H9 (cell line): ENCODE measurements around the gene AGBL4. TPM values are rescaled to one million over a fixed set of nuclear protein-coding genes. Genes with fewer than 3 reads are reported as not detected.

Experiments used
- DNase-seq: peaks from one replicate; pipeline ENCODE4 v3.0.0-alpha.2; 2017
- H2AFZ ChIP-seq: one replicate; pipeline ENCODE4 v1.6.1; 2013; ENCODE audit warnings: mild to moderate bottlenecking, low read length, control low read depth, moderate library complexity
- H2AK5ac ChIP-seq: 2 replicates; pipeline ENCODE4 v1.6.1; 2013; ENCODE audit warnings: low read length, control low read depth, mixed read lengths; ENCODE audit not compliant: insufficient read length
- H2BK120ac ChIP-seq: one replicate; pipeline ENCODE4 v1.6.1; 2013; ENCODE audit warnings: low read depth, mild to moderate bottlenecking, low read length, control low read depth, inconsistent platforms; ENCODE audit not compliant: poor library complexity, severe bottlenecking
- H2BK12ac ChIP-seq: 2 replicates; pipeline ENCODE4 v1.6.1; 2013; ENCODE audit warnings: low read length, control low read depth, mixed read lengths, low read depth; ENCODE audit not compliant: insufficient read length
- H2BK15ac ChIP-seq: 2 replicates; pipeline ENCODE4 v1.6.1; 2013; ENCODE audit warnings: low read depth, low read length, control low read depth
- H2BK20ac ChIP-seq: one replicate; pipeline ENCODE4 v1.6.1; 2013; ENCODE audit warnings: low read depth, mild to moderate bottlenecking, low read length, control low read depth, inconsistent platforms; ENCODE audit not compliant: poor library complexity, severe bottlenecking
- H2BK5ac ChIP-seq: 2 replicates; pipeline ENCODE4 v1.6.1; 2013; ENCODE audit warnings: low read length, control low read depth, mixed read lengths; ENCODE audit not compliant: insufficient read length
- H3K14ac ChIP-seq: 2 replicates; pipeline ENCODE4 v1.6.1; 2013; ENCODE audit warnings: low read length, control low read depth; ENCODE audit not compliant: insufficient read depth
- H3K18ac ChIP-seq: 2 replicates; pipeline ENCODE4 v1.6.1; 2013; ENCODE audit warnings: low read depth, mild to moderate bottlenecking, mixed read lengths, low read length, control low read depth; ENCODE audit not compliant: insufficient read length
- H3K23ac ChIP-seq: 2 replicates; pipeline ENCODE4 v1.6.1; 2013; ENCODE audit warnings: low read length, control low read depth, mixed read lengths, low read depth; ENCODE audit not compliant: insufficient read length
- H3K23me2 ChIP-seq: 2 replicates; pipeline ENCODE4 v1.6.1; 2013; ENCODE audit warnings: low read depth, mild to moderate bottlenecking, mixed read lengths, low read length, control low read depth; ENCODE audit not compliant: insufficient read length, poor library complexity, severe bottlenecking
- H3K27ac ChIP-seq: 2 replicates; pipeline ENCODE4 v1.5.1; 2013; ENCODE audit warnings: low read length, control low read depth, mixed read lengths, low read depth; ENCODE audit not compliant: insufficient read length
- H3K27me3 ChIP-seq: 2 replicates; pipeline ENCODE4 v1.6.1; 2013; ENCODE audit warnings: low read length, control low read depth, inconsistent platforms; ENCODE audit not compliant: insufficient read depth
- H3K4ac ChIP-seq: 2 replicates; pipeline ENCODE4 v1.6.1; 2013; ENCODE audit warnings: low read depth, mild to moderate bottlenecking, control low read depth, inconsistent platforms, low read length, moderate library complexity
- H3K4me1 ChIP-seq: 2 replicates; pipeline ENCODE4 v1.6.1; 2013; ENCODE audit warnings: low read length, control low read depth, inconsistent platforms; ENCODE audit not compliant: insufficient read depth
- H3K4me2 ChIP-seq: 2 replicates; pipeline ENCODE4 v1.6.1; 2013; ENCODE audit warnings: low read length, control low read depth, mixed read lengths; ENCODE audit not compliant: insufficient read length, insufficient read depth
- H3K56ac ChIP-seq: 2 replicates; pipeline ENCODE4 v1.6.1; 2013; ENCODE audit warnings: low read depth, mild to moderate bottlenecking, mixed read lengths, low read length, control low read depth; ENCODE audit not compliant: insufficient read length
- H3K79me1 ChIP-seq: 2 replicates; pipeline ENCODE4 v1.6.1; 2013; ENCODE audit warnings: low read depth, mild to moderate bottlenecking, moderate library complexity, low read length, control low read depth, inconsistent platforms; ENCODE audit not compliant: insufficient read depth, poor library complexity, severe bottlenecking
- H3K79me2 ChIP-seq: 2 replicates; pipeline ENCODE4 v1.6.1; 2013; ENCODE audit warnings: low read length, control low read depth, inconsistent platforms; ENCODE audit not compliant: insufficient read depth
- H3K9ac ChIP-seq: 2 replicates; pipeline ENCODE4 v1.6.1; 2013; ENCODE audit warnings: low read length, control low read depth, mixed read lengths; ENCODE audit not compliant: insufficient read length; ENCODE audit errors: extremely low read depth
- H3K9me3 ChIP-seq: one replicate; pipeline ENCODE4 v1.6.1; 2013; ENCODE audit warnings: low read depth, low read length, inconsistent platforms; ENCODE audit not compliant: control insufficient read depth
- H3T11ph ChIP-seq: one replicate; pipeline ENCODE4 v1.6.1; 2013; ENCODE audit warnings: mild to moderate bottlenecking, low read length, control low read depth, inconsistent platforms
- H4K20me1 ChIP-seq: one replicate; pipeline ENCODE4 v1.6.1; 2013; ENCODE audit not compliant: control insufficient read depth, insufficient read length, insufficient read depth
- H4K5ac ChIP-seq: 2 replicates; pipeline ENCODE4 v1.6.1; 2013; ENCODE audit warnings: low read depth, mild to moderate bottlenecking, mixed read lengths, low read length, control low read depth; ENCODE audit not compliant: insufficient read length
- H4K8ac ChIP-seq: replicated peaks from 2 replicates; pipeline ENCODE4 v1.6.1; 2013; ENCODE audit warnings: low read length, control low read depth, mixed read lengths, low read depth; ENCODE audit not compliant: insufficient read length
- H4K91ac ChIP-seq: 2 replicates; pipeline ENCODE4 v1.6.1; 2013; ENCODE audit warnings: low read depth, mild to moderate bottlenecking, moderate library complexity, mixed read lengths, low read length, control low read depth; ENCODE audit not compliant: insufficient read length
- H3K27ac Mint-ChIP-seq, 3 experiments: 2 replicates in 2 of 3; 3 replicates in 1 of 3; pipeline ENCODE4 v1.8.0; 2020 to 2021; ENCODE audit warnings: mixed read lengths in 3 of 3, mild to moderate bottlenecking in 1 of 3, moderate library complexity in 1 of 3
- H3K27me3 Mint-ChIP-seq: 2 replicates; pipeline ENCODE4 v1.8.0; 2021; ENCODE audit warnings: low read depth, mild to moderate bottlenecking, moderate library complexity, mixed read lengths
- H3K36me3 Mint-ChIP-seq, 3 experiments: 2 replicates in 2 of 3; 3 replicates in 1 of 3; pipeline ENCODE4 v1.8.0; 2020 to 2021; ENCODE audit warnings: low read depth in 3 of 3, mixed read lengths in 3 of 3; ENCODE audit not compliant: insufficient read depth in 1 of 3
- H3K4me1 Mint-ChIP-seq, 2 experiments: 2 replicates each; pipeline ENCODE4 v1.8.0; 2020; ENCODE audit warnings: mixed read lengths in 2 of 2
- H3K4me3 Mint-ChIP-seq, 2 experiments: 2 replicates in 1 of 2; 3 replicates in 1 of 2; pipeline ENCODE4 v1.8.0; 2020 to 2021; ENCODE audit warnings: mild to moderate bottlenecking in 2 of 2, mixed read lengths in 2 of 2, moderate library complexity in 1 of 2
- H3K9me3 Mint-ChIP-seq, 2 experiments: 2 replicates in 1 of 2; 3 replicates in 1 of 2; pipeline ENCODE4 v1.8.0; 2020; ENCODE audit warnings: mild to moderate bottlenecking in 2 of 2, mixed read lengths in 2 of 2, moderate library complexity in 1 of 2
- WGBS: extraction: QIAGEN DNeasy Blood & Tissue Kit; methylation state at CpG from one replicate; pipeline ENCODE4 v1.1.7; 2013; ENCODE audit warnings: missing lambda C conversion rate, low lambda C conversion rate, mixed read lengths; ENCODE audit not compliant: insufficient read length; ENCODE audit errors: extremely low coverage; 5-methylcytosine and 5-hydroxymethylcytosine counted together
- total RNA-seq: library from RNA; stranded (reverse); gene quantifications from 2 replicates; pipeline ENCODE4 v1.2.1, GENCODE V29; 2021
- TF ChIP-seq, protein P1 (sequence below): fragments of 200-600 bp; sonication (generic); conservative IDR thresholded peaks from 3 replicates; pipeline ENCODE4 v1.8.0; 2021; ENCODE audit warnings: antibody characterized with exemption, mild to moderate bottlenecking

The AGBL4 gene
- total RNA-seq, 1 experiment from 2014 or later, result not detected

DNA sequence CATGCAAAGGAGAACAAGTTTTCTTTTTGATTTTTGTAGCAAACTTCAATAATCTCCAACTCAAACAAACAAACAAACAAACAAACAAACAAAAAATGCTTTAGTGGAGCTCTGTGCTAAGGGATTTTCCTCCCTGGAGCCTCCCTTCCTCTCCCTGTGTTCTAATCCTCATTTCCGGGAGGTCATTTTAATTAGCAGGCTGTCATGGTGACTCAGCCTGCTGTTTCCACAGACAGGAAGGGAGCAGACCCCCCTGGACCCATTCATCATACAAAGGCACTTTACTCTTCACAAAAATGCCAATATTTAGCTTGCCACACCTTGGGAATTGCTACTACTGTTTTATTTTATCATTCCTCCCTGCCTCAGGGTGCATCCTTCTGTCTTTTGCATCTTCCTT is 1490.8 kb downstream of the AGBL4 start:
- H2BK12ac ChIP-seq, result no peak overlapping the region

More for the DNA sequence above, 1490.8 kb downstream of the AGBL4 start:
- Histone ChIP-seq H2AFZ (no peak overlapping the region), H4K5ac (no peak overlapping the region), H2AK5ac (no peak overlapping the region), H3K9me3 (no peaks in the 10 kb centered on the region), H3K9ac (no peak overlapping the region), H3K56ac (no peak overlapping the region), H2BK5ac (no peak overlapping the region), H3K27me3 (no peaks in the 10 kb centered on the region), H3K4me1 (no peaks in the 10 kb centered on the region), H4K91ac (no peak overlapping the region), H3K27ac (no peak overlapping the region), H3K4ac (no peak overlapping the region), H2BK120ac (no peak overlapping the region), H2BK20ac (no peak overlapping the region), H3K18ac (no peak overlapping the region), H2BK15ac (no peak overlapping the region), H4K8ac (no peak overlapping the region), H3K79me1 (no peaks in the 10 kb centered on the region), H3K14ac (no peak overlapping the region), H3T11ph (no peak overlapping the region), H3K23me2 (no peaks in the 10 kb centered on the region), H4K20me1 (no peaks in the 10 kb centered on the region), H3K23ac (no peak overlapping the region), H3K79me2 (no peaks in the 10 kb centered on the region), H3K4me2 (no peak overlapping the region)
- no peak for DNase-seq
- WGBS, result no CpG with 5 or more reads among the region's 1 CpG
- peak overlapping the region in 1 of 3 experiments; percentile 42; a peak in 2 of 7 replicates for H3K27ac Mint-ChIP-seq
- H3K4me1 Mint-ChIP-seq, result peaks cover 21 to 22% of the 10 kb centered on the region in 2 experiments
- H3K36me3 Mint-ChIP-seq, result no peaks in the 10 kb centered on the region
- peaks cover 2% of the 10 kb centered on the region; the same call in 1 of the 2 replicates for H3K27me3 Mint-ChIP-seq
- no peak overlapping the region for H3K4me3 Mint-ChIP-seq
- TF ChIP-seq, protein P1, sequence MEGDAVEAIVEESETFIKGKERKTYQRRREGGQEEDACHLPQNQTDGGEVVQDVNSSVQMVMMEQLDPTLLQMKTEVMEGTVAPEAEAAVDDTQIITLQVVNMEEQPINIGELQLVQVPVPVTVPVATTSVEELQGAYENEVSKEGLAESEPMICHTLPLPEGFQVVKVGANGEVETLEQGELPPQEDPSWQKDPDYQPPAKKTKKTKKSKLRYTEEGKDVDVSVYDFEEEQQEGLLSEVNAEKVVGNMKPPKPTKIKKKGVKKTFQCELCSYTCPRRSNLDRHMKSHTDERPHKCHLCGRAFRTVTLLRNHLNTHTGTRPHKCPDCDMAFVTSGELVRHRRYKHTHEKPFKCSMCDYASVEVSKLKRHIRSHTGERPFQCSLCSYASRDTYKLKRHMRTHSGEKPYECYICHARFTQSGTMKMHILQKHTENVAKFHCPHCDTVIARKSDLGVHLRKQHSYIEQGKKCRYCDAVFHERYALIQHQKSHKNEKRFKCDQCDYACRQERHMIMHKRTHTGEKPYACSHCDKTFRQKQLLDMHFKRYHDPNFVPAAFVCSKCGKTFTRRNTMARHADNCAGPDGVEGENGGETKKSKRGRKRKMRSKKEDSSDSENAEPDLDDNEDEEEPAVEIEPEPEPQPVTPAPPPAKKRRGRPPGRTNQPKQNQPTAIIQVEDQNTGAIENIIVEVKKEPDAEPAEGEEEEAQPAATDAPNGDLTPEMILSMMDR, result no peak
- no peaks in the 10 kb centered on the region for H3K9me3 Mint-ChIP-seq
